ENCODE results near the gene TPRG1. TPM values are rescaled to one million over a fixed set of nuclear protein-coding genes. Genes with fewer than 3 reads are reported as not detected.

Gene TPRG1
- total and polyA plus RNA-seq, 2 of the 8 experiments (the other 6 are each of a cell fraction or from before 2014, with no cell fraction given) = 0.37 to 0.47 TPM

DNA sequence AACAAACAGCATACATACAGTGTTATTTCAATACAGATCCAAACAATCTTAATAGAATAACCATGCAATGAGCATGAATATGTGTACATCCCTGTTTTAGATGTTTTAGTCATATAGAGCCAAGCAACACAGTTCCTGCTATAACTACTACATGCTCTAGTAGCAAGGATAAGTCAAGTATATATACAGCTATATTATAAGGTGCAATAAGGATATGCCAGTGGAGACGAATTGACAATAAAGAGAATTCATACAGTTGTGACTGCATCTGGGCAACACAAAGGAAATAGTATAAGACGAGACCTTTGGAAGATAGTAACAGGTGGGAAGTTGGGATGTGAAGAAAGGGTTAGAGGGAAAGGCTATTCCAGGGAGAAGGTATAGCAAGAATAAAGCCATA is 103.4 kb downstream of the TPRG1 start:
- no peaks in the 10 kb centered on the region for H4K20me1 ChIP-seq (replicated peaks in 1 of 2; ENCODE audit: control insufficient read depth in 1 of 2, insufficient read depth in 2 of 2, low read length in 2 of 2)
- no peak for TF ChIP-seq RXRA (IDR thresholded peaks at IDR 0.05; ENCODE audit: insufficient read depth, low read depth, low read length)
- no peak for TF ChIP-seq TBP (IDR thresholded peaks at IDR 0.05; ENCODE audit: low read depth, low read length)
- TF ChIP-seq TAF1 (IDR thresholded peaks at IDR 0.05; ENCODE audit: low read depth, low read length) = no peak
- no peak for TF ChIP-seq SIRT6 (IDR thresholded peaks at IDR 0.05; ENCODE audit: low read length)
- TF ChIP-seq KDM5A (IDR thresholded peaks at IDR 0.05; ENCODE audit: low read length) = no peak
- TF ChIP-seq SRF (IDR thresholded peaks at IDR 0.05; ENCODE audit: low read depth, low read length) = no peak
- no peak for TF ChIP-seq TCF12 (IDR thresholded peaks at IDR 0.05; ENCODE audit: low read depth, low read length)

More for the DNA sequence above, 103.4 kb downstream of the TPRG1 start:
- Histone ChIP-seq H3K27ac (ENCODE audit: low read depth, low read length) (no peak overlapping the region), H3K4me1 (replicated peaks in 1 of 4; ENCODE audit: control insufficient read depth in 3 of 4, insufficient read depth in 4 of 4, low read length in 3 of 4) (no peaks in the 10 kb centered on the region), H2BK12ac (ENCODE audit: low read depth, low read length) (no peak overlapping the region), H3K4me2 (ENCODE audit: insufficient read depth in 1 of 2, low read depth in 2 of 2, low read length in 2 of 2) (no peak overlapping the region), H3K27me3 (replicated peaks in 1 of 4; ENCODE audit: control insufficient read depth in 3 of 4, extremely low read depth in 1 of 4, insufficient read depth in 3 of 4, low read length in 3 of 4) (no peaks in the 10 kb centered on the region), H3K4ac (replicated peaks; ENCODE audit: insufficient read length, low read depth, low read length) (no peak overlapping the region), H3K18ac (ENCODE audit: extremely low read depth, low read length) (no peak overlapping the region), H3K9me3 (ENCODE audit: insufficient read depth in 2 of 2, low read depth in 1 of 2, low read length in 1 of 2) (no peaks in the 10 kb centered on the region), H2AK5ac (ENCODE audit: low read depth, low read length) (no peak overlapping the region), H4K8ac (ENCODE audit: extremely low read depth, insufficient read depth, low read length) (no peak overlapping the region), H4K91ac (replicated peaks; ENCODE audit: insufficient read length, low read length) (no peak overlapping the region), H3K56ac (replicated peaks; ENCODE audit: insufficient read length, low read depth, low read length) (no peak overlapping the region), H3K23ac (ENCODE audit: insufficient read length) (no peak overlapping the region), H2AFZ (ENCODE audit: low read length) (no peak overlapping the region), H2BK15ac (ENCODE audit: low read length) (no peak overlapping the region), H3K4me3 (ENCODE audit: extremely low read depth in 1 of 4, insufficient read depth in 2 of 4, low read depth in 3 of 4, low read length in 4 of 4) (no peak overlapping the region), H4K5ac (ENCODE audit: insufficient read length, low read depth, low read length) (no peak overlapping the region), H3K23me2 (ENCODE audit: low read depth, low read length) (no peaks in the 10 kb centered on the region), H3K36me3 (ENCODE audit: control insufficient read depth in 2 of 4, insufficient read depth in 4 of 4, low read length in 3 of 4) (no peaks in the 10 kb centered on the region), H3K9ac (replicated peaks in 1 of 4; ENCODE audit: extremely low read depth in 1 of 4, low read depth in 3 of 4, low read length in 3 of 4) (no peak overlapping the region), H3K79me2 (ENCODE audit: control insufficient read depth in 1 of 2, insufficient read depth in 2 of 2, low read length in 2 of 2) (no peaks in the 10 kb centered on the region), H2BK120ac (replicated peaks; ENCODE audit: low read depth, low read length) (no peak overlapping the region), H3K14ac (ENCODE audit: insufficient read length) (no peak overlapping the region), H2BK5ac (ENCODE audit: low read depth, low read length) (no peak overlapping the region), H2BK20ac (ENCODE audit: low read length) (no peak overlapping the region), H3K79me1 (ENCODE audit: low read depth, low read length) (no peaks in the 10 kb centered on the region)
- ChIA-PET CTCF (ENCODE audit: partially characterized antibody) (interaction anchor here (0.6 to 1.0 kb wide), 4 partner anchors 16 to 672 kb away, joined by 3 read pairs; no protein-coding TSS in a partner anchor), POLR2A (ENCODE audit: partially characterized antibody) (no interaction called here)
- DNase-seq (ENCODE audit: low read depth in 1 of 2, low spot score in 2 of 2) = no peak
- no peak for FAIRE-seq
- WGBS, 2 experiments (ENCODE audit: extremely low coverage in 1 of 2, insufficient coverage in 1 of 2, insufficient read length in 1 of 2, insufficient replicate concordance in 2 of 2, low coverage in 1 of 2, low lambda C conversion rate in 2 of 2, missing lambda C conversion rate in 1 of 2) = 82% methylated on average over 2 of the region's 2 CpGs; no CpG with 5 or more reads in 1 of the 2 experiments

Measured in H1 (cell line).